ENCODE measurements around the gene LDLRAD2. TPM values are rescaled to one million over a fixed set of nuclear protein-coding genes. Genes with fewer than 3 reads are reported as not detected.

The LDLRAD2 gene
- total RNA-seq, 6 experiments from 2014 or later = not detected

GRCh38 chr1:21872445-21873079 lies 60.5 kb downstream of the LDLRAD2 start:
- Histone ChIP-seq H3K36me3 (no peaks in the 10 kb centered on the region), H3K9me3 (no peaks in the 10 kb centered on the region), H3K4me3 (no peak overlapping the region), H3K27ac (no peak overlapping the region), H3K27me3 (no peaks in the 10 kb centered on the region), H3K4me1 (no peaks in the 10 kb centered on the region)
- TF ChIP-seq, protein P1, sequence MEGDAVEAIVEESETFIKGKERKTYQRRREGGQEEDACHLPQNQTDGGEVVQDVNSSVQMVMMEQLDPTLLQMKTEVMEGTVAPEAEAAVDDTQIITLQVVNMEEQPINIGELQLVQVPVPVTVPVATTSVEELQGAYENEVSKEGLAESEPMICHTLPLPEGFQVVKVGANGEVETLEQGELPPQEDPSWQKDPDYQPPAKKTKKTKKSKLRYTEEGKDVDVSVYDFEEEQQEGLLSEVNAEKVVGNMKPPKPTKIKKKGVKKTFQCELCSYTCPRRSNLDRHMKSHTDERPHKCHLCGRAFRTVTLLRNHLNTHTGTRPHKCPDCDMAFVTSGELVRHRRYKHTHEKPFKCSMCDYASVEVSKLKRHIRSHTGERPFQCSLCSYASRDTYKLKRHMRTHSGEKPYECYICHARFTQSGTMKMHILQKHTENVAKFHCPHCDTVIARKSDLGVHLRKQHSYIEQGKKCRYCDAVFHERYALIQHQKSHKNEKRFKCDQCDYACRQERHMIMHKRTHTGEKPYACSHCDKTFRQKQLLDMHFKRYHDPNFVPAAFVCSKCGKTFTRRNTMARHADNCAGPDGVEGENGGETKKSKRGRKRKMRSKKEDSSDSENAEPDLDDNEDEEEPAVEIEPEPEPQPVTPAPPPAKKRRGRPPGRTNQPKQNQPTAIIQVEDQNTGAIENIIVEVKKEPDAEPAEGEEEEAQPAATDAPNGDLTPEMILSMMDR (IDR thresholded peaks at IDR 0.05) = no peak
- DNase-seq (no peak), ATAC-seq (peak in 1 of 4 donors; percentile 36)
- intact Hi-C loops (cut with DNase I) = no loop called here
- WGBS (ENCODE audit: insufficient coverage, low coverage, low lambda C conversion rate, missing lambda C conversion rate) = 100% methylated on average over 1 of the region's 17 CpGs

- H3K4me1 ChIP-seq = no peaks in the 10 kb centered on the region
- no peak overlapping the region for H3K4me3 ChIP-seq
- no peaks in the 10 kb centered on the region for H3K9me3 ChIP-seq
- no peaks in the 10 kb centered on the region for H3K36me3 ChIP-seq
- TF ChIP-seq POLR2A (IDR thresholded peaks at IDR 0.05) = no peak
- TF ChIP-seq, protein P1 (IDR thresholded peaks at IDR 0.05) = no peak
- no peak overlapping the region for H3K27ac ChIP-seq
- DNase-seq (no peak), ATAC-seq (no peak)
- no peaks in the 10 kb centered on the region for H3K27me3 ChIP-seq
- 78% methylated on average over 6 of the region's 8 CpGs for WGBS (ENCODE audit: insufficient coverage, low coverage, low lambda C conversion rate, missing lambda C conversion rate)
- intact Hi-C loops (cut with DNase I) = no loop called here
These were observed 61.1 kb downstream of the LDLRAD2 start for GRCh38 chr1:21873174-21873573.

- H3K4me3 ChIP-seq = no peak overlapping the region
- intact Hi-C loops (cut with DNase I) = no loop called here
- no peaks in the 10 kb centered on the region for H3K9me3 ChIP-seq
- no peaks in the 10 kb centered on the region for H3K36me3 ChIP-seq
- H3K27ac ChIP-seq = no peak overlapping the region
- TF ChIP-seq, protein P1 (IDR thresholded peaks at IDR 0.05) = no peak
- no peak for TF ChIP-seq POLR2A (IDR thresholded peaks at IDR 0.05)
- no peak for DNase-seq
- WGBS (ENCODE audit: insufficient coverage, low coverage, low lambda C conversion rate, missing lambda C conversion rate) = no CpG with 5 or more reads among the region's 10 CpGs
- no peaks in the 10 kb centered on the region for H3K27me3 ChIP-seq
- no peaks in the 10 kb centered on the region for H3K4me1 ChIP-seq
- no peak for ATAC-seq
These were observed 61.7 kb downstream of the LDLRAD2 start for GRCh38 chr1:21873761-21874160.

- no peak overlapping the region for H3K27ac ChIP-seq
- H3K27me3 ChIP-seq = no peaks in the 10 kb centered on the region
- 93% methylated on average over 3 of the region's 16 CpGs for WGBS (ENCODE audit: insufficient coverage, low coverage, low lambda C conversion rate, missing lambda C conversion rate)
- TF ChIP-seq, protein P1 (IDR thresholded peaks at IDR 0.05) = no peak
- TF ChIP-seq POLR2A (IDR thresholded peaks at IDR 0.05) = no peak
- H3K4me3 ChIP-seq = no peak overlapping the region
- H3K36me3 ChIP-seq = no peaks in the 10 kb centered on the region
- no peaks in the 10 kb centered on the region for H3K4me1 ChIP-seq
- DNase-seq (no peak), ATAC-seq (no peak)
- H3K9me3 ChIP-seq = no peaks in the 10 kb centered on the region
- intact Hi-C loops (cut with DNase I) = no loop called here
These were observed 62.3 kb downstream of the LDLRAD2 start for GRCh38 chr1:21874328-21874727.

Other genes starting within 250 kb of the LDLRAD2 start
- gene RAP1GAP, start 142.9 kb upstream of the LDLRAD2 start, total RNA-seq = 10 to 100 TPM in 5 of 6 experiments, 1 to 10 TPM in 1; 8.0 to 38.1 (median 22.2) TPM
- gene USP48, start 29.1 kb upstream of the LDLRAD2 start, total RNA-seq = 10 to 100 TPM; 21.3 to 24.5 (median 22.8) TPM
- 10 to 100 TPM; 31.3 to 90.9 (median 43.7) TPM for gene HSPG2, start 125.0 kb downstream of the LDLRAD2 start, total RNA-seq
- gene CELA3B, start 164.8 kb downstream of the LDLRAD2 start, total RNA-seq = not detected
- under 1 TPM in 1 of 6 experiments, not detected in 5; 0.22 TPM for gene CELA3A, start 189.4 kb downstream of the LDLRAD2 start, total RNA-seq
- 100 to 1,000 TPM in 3 of 6 experiments, 10 to 100 TPM in 3; 74.4 to 128 (median 95.9) TPM for gene CDC42, start 240.4 kb downstream of the LDLRAD2 start, total RNA-seq